Transverse colon (tissue), 4 donors: ENCODE measurements around the gene SCAF8. TPM values are rescaled to one million over a fixed set of nuclear protein-coding genes. Genes with fewer than 3 reads are reported as not detected.

ENCODE experiments used
- DNase-seq: peaks from one replicate; pipeline ENCODE4 v3.0.0-alpha.2; 2019
- H3K27ac ChIP-seq, 4 donors: fragments of 200-600 bp; sonication (generic); 2 replicates each; pipeline ENCODE4 v1.5.1; 2016 to 2018; ENCODE audit warnings: inconsistent platforms in 4 of 4
- H3K27me3 ChIP-seq: fragments of 200-600 bp; sonication (generic); 2 replicates; pipeline ENCODE4 v1.5.1; 2017; ENCODE audit warnings: inconsistent platforms
- H3K36me3 ChIP-seq, 4 donors: fragments of 200-600 bp; sonication (generic); 2 replicates each; pipeline ENCODE4 v1.5.1; 2017 to 2019; ENCODE audit warnings: inconsistent platforms in 4 of 4
- H3K4me1 ChIP-seq, 4 donors: fragments of 200-600 bp; sonication (generic); 2 replicates each; pipeline ENCODE4 v1.5.1; 2017 to 2020; ENCODE audit warnings: inconsistent platforms in 4 of 4
- H3K4me3 ChIP-seq, 4 donors: fragments of 200-600 bp; sonication (generic); 1 replicate in 1 of 4; 2 replicates in 3 of 4; pipeline versions ENCODE4 v1.5.1 to v1.6.1; 2017 to 2019; ENCODE audit warnings: inconsistent platforms in 4 of 4
- H3K9me3 ChIP-seq, 2 donors: fragments of 200-600 bp; sonication (generic); 2 replicates each; pipeline ENCODE4 v1.5.1; 2017 to 2019; ENCODE audit warnings: inconsistent platforms in 2 of 2
- EP300 ChIP-seq: sonication (generic); formaldehyde crosslinking; IDR thresholded peaks from one replicate; pipeline ENCODE4 v1.6.1; 2017; ENCODE audit warnings: antibody characterized with exemption, low read depth
- POLR2A ChIP-seq: fragments of 450-650 bp; IDR thresholded peaks from one replicate; pipeline ENCODE4 v1.6.1; 2016; ENCODE audit warnings: antibody characterized with exemption, mild to moderate bottlenecking, moderate library complexity
- POLR2AphosphoS5 ChIP-seq, 3 donors: sonication (generic); formaldehyde crosslinking; IDR thresholded peaks; one replicate each; pipeline ENCODE4 v1.6.1; 2016; ENCODE audit warnings: antibody characterized with exemption in 3 of 3
- WGBS, 2 donors: methylation state at CpG; one replicate each; pipeline ENCODE4 v1.1.5; 2018; ENCODE audit warnings: low coverage in 1 of 2; 5-methylcytosine and 5-hydroxymethylcytosine counted together
- in situ Hi-C, 4 donors: fragments of 200-750 bp; cut with MboI; loops; one replicate each; pipeline versions ENCODE4 v1.15.0 to v1.15.1; 2017; ENCODE audit warnings: low sequenced_read_pairs in 3 of 4, low pct_ligation_motif_present in 1 of 4, low pct_unique_long_range_greater_than_20kb in 1 of 4
- intact Hi-C: fragments of 100-400 bp; cut with DNase I; formaldehyde crosslinking; loops from one replicate; pipeline ENCODE4 v1.15.1; 2023; ENCODE audit warnings: low total_unique reads
- total RNA-seq, 4 donors: library from RNA; depleted of rRNA; stranded (reverse); fragments of >200 nt; gene quantifications; one replicate each; pipeline ENCODE4 v1.1.0, GENCODE V29; 2016
- TF ChIP-seq, protein P1 (sequence below), 5 experiments: fragments of 200-600 bp in 3 of 5; fragments of 450-650 bp in 2 of 5; sonication (generic) in 3 of 5; IDR thresholded peaks; 1 replicate in 2 of 5; 2 replicates in 3 of 5; pipeline ENCODE4 v1.5.1; 2016 to 2017; ENCODE audit warnings: antibody characterized with exemption in 5 of 5, inconsistent platforms in 3 of 5, mild to moderate bottlenecking in 2 of 5, moderate library complexity in 1 of 5

Gene SCAF8
- total RNA-seq, 4 donors from 2014 or later = 32.2 to 38.6 (median 33.4) TPM

GRCh38 chr6:154690857-154691256, 42.4 kb upstream of the SCAF8 start:
- DNase-seq = no peak
- no peaks in the 10 kb centered on the region for H3K27me3 ChIP-seq
- H3K27ac ChIP-seq = no peak overlapping the region
- no peaks in the 10 kb centered on the region for H3K36me3 ChIP-seq
- H3K9me3 ChIP-seq = no peaks in the 10 kb centered on the region
- in situ Hi-C loops = loop anchor here (25.0 kb wide), 2 partner anchors 471 to 496 kb away; no protein-coding TSS in a partner anchor
- no peak overlapping the region for H3K4me3 ChIP-seq
- intact Hi-C loops = no loop called here
- TF ChIP-seq POLR2A (no peak), POLR2AphosphoS5 (IDR thresholded peaks at IDR 0.05) (no peak), EP300 (no peak)
- TF ChIP-seq, protein P1, sequence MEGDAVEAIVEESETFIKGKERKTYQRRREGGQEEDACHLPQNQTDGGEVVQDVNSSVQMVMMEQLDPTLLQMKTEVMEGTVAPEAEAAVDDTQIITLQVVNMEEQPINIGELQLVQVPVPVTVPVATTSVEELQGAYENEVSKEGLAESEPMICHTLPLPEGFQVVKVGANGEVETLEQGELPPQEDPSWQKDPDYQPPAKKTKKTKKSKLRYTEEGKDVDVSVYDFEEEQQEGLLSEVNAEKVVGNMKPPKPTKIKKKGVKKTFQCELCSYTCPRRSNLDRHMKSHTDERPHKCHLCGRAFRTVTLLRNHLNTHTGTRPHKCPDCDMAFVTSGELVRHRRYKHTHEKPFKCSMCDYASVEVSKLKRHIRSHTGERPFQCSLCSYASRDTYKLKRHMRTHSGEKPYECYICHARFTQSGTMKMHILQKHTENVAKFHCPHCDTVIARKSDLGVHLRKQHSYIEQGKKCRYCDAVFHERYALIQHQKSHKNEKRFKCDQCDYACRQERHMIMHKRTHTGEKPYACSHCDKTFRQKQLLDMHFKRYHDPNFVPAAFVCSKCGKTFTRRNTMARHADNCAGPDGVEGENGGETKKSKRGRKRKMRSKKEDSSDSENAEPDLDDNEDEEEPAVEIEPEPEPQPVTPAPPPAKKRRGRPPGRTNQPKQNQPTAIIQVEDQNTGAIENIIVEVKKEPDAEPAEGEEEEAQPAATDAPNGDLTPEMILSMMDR (IDR thresholded peaks at IDR 0.05) = no peak
- WGBS, 2 donors = 46 to 68% methylated on average over 3 to 4 of the region's 4 CpGs
- peaks cover 0 to 11% (median 0%) of the 10 kb centered on the region in 4 donors for H3K4me1 ChIP-seq

DNA sequence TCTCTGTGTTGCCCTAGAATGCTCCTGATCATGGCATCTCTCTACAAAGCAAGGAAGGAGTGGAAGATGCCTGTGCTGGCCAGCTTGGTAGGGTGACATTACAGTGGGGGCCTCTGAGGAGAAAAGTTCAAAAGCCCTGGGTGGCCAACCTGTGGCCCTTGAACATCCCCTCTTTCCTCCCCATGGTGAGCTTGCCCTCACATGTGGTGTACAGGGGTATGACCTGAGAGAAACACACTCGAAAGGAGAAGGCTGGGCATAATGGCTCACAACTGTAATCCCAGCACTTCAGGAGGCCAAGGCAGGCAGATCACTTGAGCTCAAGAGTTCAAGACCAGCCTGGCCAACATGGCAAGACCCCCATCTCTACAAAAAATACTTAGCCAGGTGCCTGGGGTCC, 36.6 kb upstream of the SCAF8 start:
- intact Hi-C loops = no loop called here
- no peak for DNase-seq
- 79% methylated on average over 1 of the region's 1 CpG; no CpG with 5 or more reads in 1 of the 2 donors for WGBS, 2 donors
- no peak overlapping the region for H3K27ac ChIP-seq
- no peak overlapping the region for H3K4me3 ChIP-seq
- H3K9me3 ChIP-seq = no peaks in the 10 kb centered on the region
- H3K36me3 ChIP-seq = no peaks in the 10 kb centered on the region
- peaks cover 0 to 1% (median 0%) of the 10 kb centered on the region in 4 donors for H3K4me1 ChIP-seq
- no peak for TF ChIP-seq EP300
- TF ChIP-seq POLR2A = no peak
- TF ChIP-seq, protein P1 (IDR thresholded peaks at IDR 0.05) = no peak
- no peak for TF ChIP-seq POLR2AphosphoS5 (IDR thresholded peaks at IDR 0.05)
- in situ Hi-C loops = loop anchor here (25.0 kb wide), 2 partner anchors 466 to 491 kb away; no protein-coding TSS in a partner anchor
- no peaks in the 10 kb centered on the region for H3K27me3 ChIP-seq

GRCh38 chr6:154703124-154703523, 30.1 kb upstream of the SCAF8 start:
- WGBS, 2 donors = 78 to 83% methylated on average over 2 to 4 of the region's 4 CpGs
- Histone ChIP-seq H3K4me1 (no peaks in the 10 kb centered on the region), H3K36me3 (no peaks in the 10 kb centered on the region), H3K27me3 (no peaks in the 10 kb centered on the region), H3K4me3 (no peak overlapping the region), H3K9me3 (no peaks in the 10 kb centered on the region), H3K27ac (no peak overlapping the region)
- intact Hi-C loops (no loop called here), in situ Hi-C loops (loop anchor here in 1 of 4 donors (25.0 kb wide), 1 partner anchor 584 kb away; no protein-coding TSS in a partner anchor)
- TF ChIP-seq POLR2A (no peak), POLR2AphosphoS5 (IDR thresholded peaks at IDR 0.05) (no peak), EP300 (no peak)
- TF ChIP-seq, protein P1 (IDR thresholded peaks at IDR 0.05) = no peak
- DNase-seq = no peak

- in situ Hi-C loops = loop anchor here in 1 of 4 donors (25.0 kb wide), 1 partner anchor 582 kb away; no protein-coding TSS in a partner anchor
- WGBS, 2 donors = 42 to 74% methylated on average over 4 to 8 of the region's 8 CpGs
- Histone ChIP-seq H3K36me3 (no peaks in the 10 kb centered on the region), H3K27me3 (no peaks in the 10 kb centered on the region), H3K4me1 (no peaks in the 10 kb centered on the region), H3K9me3 (no peaks in the 10 kb centered on the region), H3K27ac (no peak overlapping the region), H3K4me3 (no peak overlapping the region)
- DNase-seq = no peak
- TF ChIP-seq POLR2A (no peak), EP300 (no peak), POLR2AphosphoS5 (IDR thresholded peaks at IDR 0.05) (no peak)
- TF ChIP-seq, protein P1 (IDR thresholded peaks at IDR 0.05) = no peak
- intact Hi-C loops = no loop called here
These were observed 27.6 kb upstream of the SCAF8 start for GRCh38 chr6:154705471-154706113.
